ENCODE measurements around the gene CHAC2.

DNA sequence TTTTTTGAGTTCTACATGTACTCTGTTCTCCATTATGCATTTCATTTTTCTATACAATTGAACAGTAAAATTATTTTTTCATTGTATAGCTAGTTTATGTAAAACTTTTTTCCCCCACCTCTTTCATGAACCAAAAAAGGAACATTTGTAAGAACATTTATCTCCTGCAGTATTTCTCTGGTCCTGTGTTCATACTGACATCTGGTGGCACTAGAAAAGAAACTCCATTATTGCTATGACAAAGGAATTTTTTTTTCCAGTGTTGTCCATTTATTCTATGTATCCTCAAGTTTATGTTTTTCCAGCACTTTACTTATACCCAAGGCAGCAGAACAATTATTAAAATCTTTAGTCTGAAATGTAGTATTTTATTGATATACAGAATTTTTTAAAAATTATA, 27.4 kb upstream of the CHAC2 start:
- TF ChIP-seq, protein P1, sequence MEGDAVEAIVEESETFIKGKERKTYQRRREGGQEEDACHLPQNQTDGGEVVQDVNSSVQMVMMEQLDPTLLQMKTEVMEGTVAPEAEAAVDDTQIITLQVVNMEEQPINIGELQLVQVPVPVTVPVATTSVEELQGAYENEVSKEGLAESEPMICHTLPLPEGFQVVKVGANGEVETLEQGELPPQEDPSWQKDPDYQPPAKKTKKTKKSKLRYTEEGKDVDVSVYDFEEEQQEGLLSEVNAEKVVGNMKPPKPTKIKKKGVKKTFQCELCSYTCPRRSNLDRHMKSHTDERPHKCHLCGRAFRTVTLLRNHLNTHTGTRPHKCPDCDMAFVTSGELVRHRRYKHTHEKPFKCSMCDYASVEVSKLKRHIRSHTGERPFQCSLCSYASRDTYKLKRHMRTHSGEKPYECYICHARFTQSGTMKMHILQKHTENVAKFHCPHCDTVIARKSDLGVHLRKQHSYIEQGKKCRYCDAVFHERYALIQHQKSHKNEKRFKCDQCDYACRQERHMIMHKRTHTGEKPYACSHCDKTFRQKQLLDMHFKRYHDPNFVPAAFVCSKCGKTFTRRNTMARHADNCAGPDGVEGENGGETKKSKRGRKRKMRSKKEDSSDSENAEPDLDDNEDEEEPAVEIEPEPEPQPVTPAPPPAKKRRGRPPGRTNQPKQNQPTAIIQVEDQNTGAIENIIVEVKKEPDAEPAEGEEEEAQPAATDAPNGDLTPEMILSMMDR (IDR thresholded peaks at IDR 0.05 in 8 of 11, conservative IDR thresholded peaks at IDR 0.05 in 3 of 11), result no peak
- TF ChIP-seq POLR2AphosphoS5 (IDR thresholded peaks at IDR 0.05), result no peak
